ENCODE data around the gene WDR70.

WDR70 gene

DNA sequence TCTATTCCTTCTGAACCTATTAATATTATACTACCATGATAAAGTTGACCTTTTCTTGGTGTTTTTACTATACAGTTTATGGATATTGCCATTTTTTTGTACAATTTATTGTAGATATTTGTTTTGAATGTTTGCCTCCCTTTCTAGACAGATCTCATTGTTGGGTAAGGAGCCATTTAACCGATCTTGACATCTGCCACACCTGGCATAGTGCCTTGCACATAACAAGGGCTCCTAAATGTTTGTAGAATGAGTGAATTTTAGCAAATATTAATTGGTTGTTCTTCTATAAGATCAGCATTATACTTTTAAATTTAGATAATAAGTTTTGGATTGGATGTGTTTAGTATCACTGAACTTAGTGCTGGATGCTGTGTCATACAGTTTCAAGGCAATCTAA lies 285.4 kb downstream of the WDR70 start:
- H3K27ac ChIP-seq (ENCODE audit: low read depth, low read length): no peak overlapping the region
- H3K79me2 ChIP-seq (ENCODE audit: insufficient read depth, low read length): no peaks in the 10 kb centered on the region
- H3K9me2 ChIP-seq (replicated peaks; ENCODE audit: insufficient read depth, low read length): no peaks in the 10 kb centered on the region
- H3K9ac ChIP-seq (ENCODE audit: low read length): no peak overlapping the region
- TF ChIP-seq, protein P1, sequence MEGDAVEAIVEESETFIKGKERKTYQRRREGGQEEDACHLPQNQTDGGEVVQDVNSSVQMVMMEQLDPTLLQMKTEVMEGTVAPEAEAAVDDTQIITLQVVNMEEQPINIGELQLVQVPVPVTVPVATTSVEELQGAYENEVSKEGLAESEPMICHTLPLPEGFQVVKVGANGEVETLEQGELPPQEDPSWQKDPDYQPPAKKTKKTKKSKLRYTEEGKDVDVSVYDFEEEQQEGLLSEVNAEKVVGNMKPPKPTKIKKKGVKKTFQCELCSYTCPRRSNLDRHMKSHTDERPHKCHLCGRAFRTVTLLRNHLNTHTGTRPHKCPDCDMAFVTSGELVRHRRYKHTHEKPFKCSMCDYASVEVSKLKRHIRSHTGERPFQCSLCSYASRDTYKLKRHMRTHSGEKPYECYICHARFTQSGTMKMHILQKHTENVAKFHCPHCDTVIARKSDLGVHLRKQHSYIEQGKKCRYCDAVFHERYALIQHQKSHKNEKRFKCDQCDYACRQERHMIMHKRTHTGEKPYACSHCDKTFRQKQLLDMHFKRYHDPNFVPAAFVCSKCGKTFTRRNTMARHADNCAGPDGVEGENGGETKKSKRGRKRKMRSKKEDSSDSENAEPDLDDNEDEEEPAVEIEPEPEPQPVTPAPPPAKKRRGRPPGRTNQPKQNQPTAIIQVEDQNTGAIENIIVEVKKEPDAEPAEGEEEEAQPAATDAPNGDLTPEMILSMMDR (IDR thresholded peaks at IDR 0.05; ENCODE audit: insufficient read depth, low read length, poor library complexity, severe bottlenecking): no peak
- TF ChIP-seq EZH2phosphoT487 (conservative IDR thresholded peaks at IDR 0.05; ENCODE audit: low read length): no peak
- no peaks in the 10 kb centered on the region for H3K36me3 ChIP-seq (ENCODE audit: low read length)
- H3F3A ChIP-seq (ENCODE audit: insufficient read depth): no peaks in the 10 kb centered on the region
- H4K20me1 ChIP-seq (ENCODE audit: low read depth, low read length): no peaks in the 10 kb centered on the region
- no peak overlapping the region for H3K4me2 ChIP-seq (ENCODE audit: low read depth, low read length, poor library complexity, severe bottlenecking)
- H3K27me3 ChIP-seq (ENCODE audit: low read length): no peaks in the 10 kb centered on the region
- H2AFZ ChIP-seq (ENCODE audit: low read depth, low read length, severe bottlenecking): no peak overlapping the region
- H3K9me3 ChIP-seq (ENCODE audit: insufficient read depth, low read length): no peaks in the 10 kb centered on the region
- H3K4me3 ChIP-seq (ENCODE audit: insufficient read depth, low read length, poor library complexity, severe bottlenecking): no peak overlapping the region

DNA sequence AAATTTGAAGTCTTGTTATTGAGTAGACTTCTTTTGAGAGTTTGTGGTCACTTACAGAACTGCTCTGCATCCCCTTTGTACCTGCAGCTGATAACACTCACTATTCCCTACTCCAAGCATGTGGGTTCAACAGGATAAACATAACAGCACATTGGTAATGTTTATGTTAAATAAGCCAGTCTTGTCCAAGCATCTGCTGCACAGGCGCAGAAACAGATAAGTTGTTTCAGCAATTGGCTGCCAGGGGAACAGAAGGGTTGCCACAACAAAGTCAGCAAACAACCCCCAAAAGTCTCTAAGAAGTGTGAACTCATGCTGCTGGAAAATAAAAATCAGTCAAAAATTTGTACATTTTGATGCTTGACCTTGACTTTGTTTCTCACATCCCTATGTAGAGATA lies 286.2 kb downstream of the WDR70 start:
- Histone ChIP-seq H3K79me2 (ENCODE audit: insufficient read depth, low read length) (no peaks in the 10 kb centered on the region), H3K4me3 (ENCODE audit: insufficient read depth, low read length, poor library complexity, severe bottlenecking) (no peak overlapping the region), H3F3A (ENCODE audit: insufficient read depth) (no peaks in the 10 kb centered on the region), H4K20me1 (ENCODE audit: low read depth, low read length) (no peaks in the 10 kb centered on the region), H3K9me3 (ENCODE audit: insufficient read depth, low read length) (no peaks in the 10 kb centered on the region), H3K9ac (ENCODE audit: low read length) (no peak overlapping the region), H2AFZ (ENCODE audit: low read depth, low read length, severe bottlenecking) (no peak overlapping the region), H3K9me2 (replicated peaks; ENCODE audit: insufficient read depth, low read length) (no peaks in the 10 kb centered on the region), H3K27me3 (ENCODE audit: low read length) (no peaks in the 10 kb centered on the region), H3K36me3 (ENCODE audit: low read length) (no peaks in the 10 kb centered on the region), H3K27ac (ENCODE audit: low read depth, low read length) (no peak overlapping the region), H3K4me2 (ENCODE audit: low read depth, low read length, poor library complexity, severe bottlenecking) (no peak overlapping the region)
- TF ChIP-seq EZH2phosphoT487 (conservative IDR thresholded peaks at IDR 0.05; ENCODE audit: low read length): no peak
- TF ChIP-seq, protein P1 (IDR thresholded peaks at IDR 0.05; ENCODE audit: insufficient read depth, low read length, poor library complexity, severe bottlenecking): no peak

DNA sequence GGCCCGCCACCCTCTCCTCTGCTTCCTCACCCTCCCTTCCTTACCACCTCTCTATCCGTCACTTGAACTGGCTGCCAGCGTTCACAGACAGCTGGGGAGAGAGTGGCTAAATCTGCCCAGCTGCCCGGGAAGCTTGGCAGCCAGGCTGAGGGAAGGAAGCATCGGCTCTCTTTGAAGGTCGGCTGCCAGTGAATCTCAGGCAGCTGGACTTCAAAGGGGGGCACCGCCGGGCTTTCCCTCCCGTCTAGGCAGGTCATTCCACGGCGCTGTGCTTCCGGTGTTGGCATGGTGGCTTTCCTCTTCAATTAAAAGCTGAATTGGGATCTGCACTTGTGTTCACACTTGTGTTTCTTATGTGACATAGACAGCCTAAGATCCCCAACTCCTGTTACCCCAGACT lies 286.8 kb downstream of the WDR70 start:
- Histone ChIP-seq H3K27me3 (ENCODE audit: low read length) (no peaks in the 10 kb centered on the region), H3K9me3 (ENCODE audit: insufficient read depth, low read length) (no peaks in the 10 kb centered on the region), H3K4me3 (ENCODE audit: insufficient read depth, low read length, poor library complexity, severe bottlenecking) (no peak overlapping the region), H3K9ac (ENCODE audit: low read length) (no peak overlapping the region), H3K27ac (ENCODE audit: low read depth, low read length) (no peak overlapping the region), H3K36me3 (ENCODE audit: low read length) (no peaks in the 10 kb centered on the region), H3K4me2 (ENCODE audit: low read depth, low read length, poor library complexity, severe bottlenecking) (no peak overlapping the region), H3F3A (ENCODE audit: insufficient read depth) (no peaks in the 10 kb centered on the region), H4K20me1 (ENCODE audit: low read depth, low read length) (no peaks in the 10 kb centered on the region), H3K9me2 (replicated peaks; ENCODE audit: insufficient read depth, low read length) (no peaks in the 10 kb centered on the region), H2AFZ (ENCODE audit: low read depth, low read length, severe bottlenecking) (no peak overlapping the region), H3K79me2 (ENCODE audit: insufficient read depth, low read length) (no peaks in the 10 kb centered on the region)
- TF ChIP-seq, protein P1 (IDR thresholded peaks at IDR 0.05; ENCODE audit: insufficient read depth, low read length, poor library complexity, severe bottlenecking): no peak
- TF ChIP-seq EZH2phosphoT487 (conservative IDR thresholded peaks at IDR 0.05; ENCODE audit: low read length): no peak
